ENCODE data around the gene CRYGN. TPM values are rescaled to one million over a fixed set of nuclear protein-coding genes. Genes with fewer than 3 reads are reported as not detected.

Gene CRYGN
- total RNA-seq, 1 donor from 2014 or later = 0.43 TPM

- ATAC-seq (ENCODE audit: poor library complexity) = no peak
- intact Hi-C loops (cut with DNase I) = no loop called here
- no peak for DNase-seq
These were observed 40.7 kb downstream of the CRYGN start for GRCh38 chr7:151399305-151399601.

- DNase-seq (no peak), ATAC-seq (ENCODE audit: poor library complexity) (no peak)
- intact Hi-C loops (cut with DNase I) = no loop called here
These were observed 41.3 kb downstream of the CRYGN start for GRCh38 chr7:151398446-151399304.

- DNase-seq (no peak), ATAC-seq (ENCODE audit: poor library complexity) (no peak)
- intact Hi-C loops (cut with DNase I) = no loop called here
These were observed 42.9 kb downstream of the CRYGN start for GRCh38 chr7:151397026-151397425.

GRCh38 chr7:151396328-151396970 lies 43.5 kb downstream of the CRYGN start:
- ATAC-seq (ENCODE audit: poor library complexity) (no peak), DNase-seq (no peak)
- intact Hi-C loops (cut with DNase I) = no loop called here

- intact Hi-C loops (cut with DNase I) = no loop called here
- ATAC-seq (ENCODE audit: poor library complexity) (no peak), DNase-seq (no peak)
These were observed 44.9 kb downstream of the CRYGN start for GRCh38 chr7:151395036-151395367.

- intact Hi-C loops (cut with DNase I) = no loop called here
- DNase-seq (no peak), ATAC-seq (ENCODE audit: poor library complexity) (no peak)
These were observed 45.6 kb downstream of the CRYGN start for GRCh38 chr7:151394076-151395035.

GRCh38 chr7:151393031-151393977 lies 46.6 kb downstream of the CRYGN start:
- no peak for DNase-seq
- no peak for ATAC-seq (ENCODE audit: poor library complexity)
- intact Hi-C loops (cut with DNase I) = no loop called here

- intact Hi-C loops (cut with DNase I) = no loop called here
- DNase-seq = no peak
These were observed 47.5 kb downstream of the CRYGN start for GRCh38 chr7:151392426-151392825.

GRCh38 chr7:151392002-151392401 lies 47.9 kb downstream of the CRYGN start:
- no peak for ATAC-seq (ENCODE audit: poor library complexity)
- no peak for DNase-seq
- intact Hi-C loops (cut with DNase I) = no loop called here

More at GRCh38 chr7:151392426-151392825, 47.5 kb downstream of the CRYGN start:
- no peak for ATAC-seq (ENCODE audit: poor library complexity)

GRCh38 chr7:151391358-151391730 lies 48.6 kb downstream of the CRYGN start:
- DNase-seq (no peak), ATAC-seq (ENCODE audit: poor library complexity) (no peak)
- intact Hi-C loops (cut with DNase I) = no loop called here

GRCh38 chr7:151390598-151391357 lies 49.2 kb downstream of the CRYGN start:
- intact Hi-C loops (cut with DNase I) = no loop called here
- ATAC-seq (ENCODE audit: poor library complexity) (no peak), DNase-seq (no peak)

GRCh38 chr7:151389768-151390597 lies 50.0 kb downstream of the CRYGN start:
- ATAC-seq (ENCODE audit: poor library complexity) = no peak
- intact Hi-C loops (cut with DNase I) = no loop called here
- no peak for DNase-seq

GRCh38 chr7:151389096-151389767 lies 50.7 kb downstream of the CRYGN start:
- intact Hi-C loops (cut with DNase I) = no loop called here
- DNase-seq = no peak
- no peak for ATAC-seq (ENCODE audit: poor library complexity)

- intact Hi-C loops (cut with DNase I) = no loop called here
- no peak for ATAC-seq (ENCODE audit: poor library complexity)
These were observed 51.5 kb downstream of the CRYGN start for GRCh38 chr7:151388430-151388829.

GRCh38 chr7:151388007-151388297 lies 52.0 kb downstream of the CRYGN start:
- DNase-seq (no peak), ATAC-seq (ENCODE audit: poor library complexity) (no peak)
- intact Hi-C loops (cut with DNase I) = no loop called here

More at GRCh38 chr7:151388430-151388829, 51.5 kb downstream of the CRYGN start:
- no peak for DNase-seq

- no peak for DNase-seq
- intact Hi-C loops (cut with DNase I) = no loop called here
- no peak for ATAC-seq (ENCODE audit: poor library complexity)
These were observed 52.6 kb downstream of the CRYGN start for GRCh38 chr7:151387161-151388006.

Measured in Right ventricle myocardium superior (tissue), 1 donor.